SK-N-SH (cell line): ENCODE data around the gene DYNLL1. TPM values are rescaled to one million over a fixed set of nuclear protein-coding genes. Genes with fewer than 3 reads are reported as not detected.

Experiments
- CTCF ChIA-PET: fragments of 300-600, 350-600 bp; formaldehyde crosslinking; extraction: SDS; loops from one replicate; lab custom pipeline; 2021; lab: Yijun Ruan, JAX
- POLR2A ChIA-PET: fragments of 350-600 bp; sonication (Branson Sonifier 250); formaldehyde crosslinking; extraction: SDS; loops from one replicate; lab custom pipeline; 2020; ENCODE audit warnings: antibody characterized with exemption, inconsistent platforms; lab: Yijun Ruan, JAX
- DNase-seq: peaks from one replicate; pipeline ENCODE4 v3.0.0; 2012
- H2AFZ ChIP-seq: fragments of 200-600 bp; sonication (generic); 2 replicates; pipeline ENCODE4 v1.8.1; 2016; ENCODE audit warnings: antibody characterized with exemption, mild to moderate bottlenecking, low read depth
- H3F3A ChIP-seq: fragments of 200-600 bp; sonication (generic); replicated peaks from 2 replicates; pipeline ENCODE3; 2016; ENCODE audit warnings: antibody characterized with exemption, mild to moderate bottlenecking; ENCODE audit not compliant: insufficient read depth
- H3K27ac ChIP-seq, 2 experiments: fragments of 200-500 bp in 1 of 2; fragments of 200-600 bp in 1 of 2; sonication (Bioruptor generic) in 1 of 2; sonication (generic), shearing (Covaris generic) in 1 of 2; 2 replicates each; pipeline versions ENCODE4 v1.5.1 to v1.6.1; 2014 to 2016; ENCODE audit warnings: low read depth in 2 of 2, inconsistent platforms in 1 of 2, low read length in 1 of 2, mild to moderate bottlenecking in 1 of 2, mixed read lengths in 1 of 2
- H3K27me3 ChIP-seq: fragments of 200-600 bp; sonication (generic), shearing (Covaris generic); 2 replicates; pipeline ENCODE4 v1.6.1; 2016; ENCODE audit warnings: mixed run types; ENCODE audit not compliant: insufficient read depth
- H3K36me3 ChIP-seq, 2 experiments: fragments of 200-500 bp in 1 of 2; fragments of 200-600 bp in 1 of 2; sonication (Bioruptor generic) in 1 of 2; sonication (generic) in 1 of 2; replicated peaks in 1 of 2; 2 replicates each; pipeline versions ENCODE3 to v1.5.1; 2014 to 2016; ENCODE audit warnings: low read length in 1 of 2, mild to moderate bottlenecking in 1 of 2; ENCODE audit not compliant: insufficient read depth in 2 of 2, control insufficient read depth in 1 of 2
- H3K4me1 ChIP-seq, 2 experiments: fragments of 200-500 bp in 1 of 2; fragments of 200-600 bp in 1 of 2; sonication (Bioruptor generic) in 1 of 2; sonication (generic), shearing (Covaris generic) in 1 of 2; 2 replicates each; pipeline versions ENCODE4 v1.5.1 to v1.6.1; 2014 to 2016; ENCODE audit warnings: low read depth in 1 of 2, low read length in 1 of 2, mixed run types in 1 of 2; ENCODE audit not compliant: insufficient read depth in 2 of 2, control insufficient read depth in 1 of 2
- H3K4me2 ChIP-seq: fragments of 200-600 bp; sonication (generic), shearing (Covaris generic); 2 replicates; pipeline ENCODE4 v1.6.1; 2017; ENCODE audit warnings: mixed run types
- H3K4me3 ChIP-seq, 2 experiments: fragments of 200-500 bp in 1 of 2; fragments of 200-600 bp in 1 of 2; sonication (Bioruptor generic) in 1 of 2; sonication (generic), shearing (Covaris generic) in 1 of 2; 2 replicates each; pipeline versions ENCODE4 v1.5.1 to v1.8.1; 2014 to 2016; ENCODE audit warnings: low read depth in 2 of 2, inconsistent platforms in 1 of 2, low read length in 1 of 2, mild to moderate bottlenecking in 1 of 2, mixed read lengths in 1 of 2, moderate library complexity in 1 of 2
- H3K79me2 ChIP-seq: fragments of 200-600 bp; sonication (generic); 2 replicates; pipeline ENCODE4 v1.8.1; 2017; ENCODE audit warnings: mild to moderate bottlenecking; ENCODE audit not compliant: insufficient read depth
- H3K9ac ChIP-seq: fragments of 200-600 bp; sonication (generic); 2 replicates; pipeline ENCODE4 v1.6.1; 2017; ENCODE audit warnings: mixed run types
- H3K9me2 ChIP-seq: fragments of 200-600 bp; sonication (generic); 2 replicates; pipeline ENCODE4 v1.6.1; 2017; ENCODE audit warnings: mixed run types
- H3K9me3 ChIP-seq: fragments of 200-600 bp; sonication (generic); 2 replicates; pipeline ENCODE4 v1.6.1; 2017; ENCODE audit warnings: mixed run types, mild to moderate bottlenecking, moderate library complexity
- H4K20me1 ChIP-seq: fragments of 200-600 bp; sonication (generic); 2 replicates; pipeline ENCODE4 v1.6.1; 2017; ENCODE audit warnings: mild to moderate bottlenecking, mixed run types; ENCODE audit not compliant: insufficient read depth
- CHD2 ChIP-seq: fragments of 150-350 bp; IDR thresholded peaks from 2 replicates; pipeline ENCODE4 v1.6.1; 2018; ENCODE audit warnings: low read length; ENCODE audit not compliant: partially characterized antibody
- ELF1 ChIP-seq: IDR thresholded peaks from 2 replicates; pipeline ENCODE4 v1.4.0; 2012
- EZH2phosphoT487 ChIP-seq: fragments of 200-600 bp; sonication (generic); IDR thresholded peaks from 2 replicates; pipeline ENCODE4 v1.6.1; 2017; ENCODE audit warnings: low read depth, mixed run types, mild to moderate bottlenecking, antibody characterized with exemption, moderate library complexity, borderline replicate concordance
- FOSL2 ChIP-seq: IDR thresholded peaks from 2 replicates; pipeline ENCODE4 v1.4.0; 2012; ENCODE audit warnings: low read depth, mild to moderate bottlenecking, moderate library complexity, borderline replicate concordance
- FOXJ3 ChIP-seq: sonication (generic); formaldehyde crosslinking; IDR thresholded peaks from 2 replicates; pipeline ENCODE4 v1.5.1; 2020; ENCODE audit warnings: mild to moderate bottlenecking, missing genetic modification reagents
- GABPA ChIP-seq: IDR thresholded peaks from 2 replicates; pipeline ENCODE4 v1.4.0; 2012; ENCODE audit warnings: low read depth, mild to moderate bottlenecking
- GATA2 ChIP-seq: sonication (generic); formaldehyde crosslinking; IDR thresholded peaks from 2 replicates; pipeline ENCODE4 v1.5.0; 2020; ENCODE audit warnings: mild to moderate bottlenecking, missing genetic modification reagents
- IRF3 ChIP-seq: fragments of 150-350 bp; IDR thresholded peaks from 2 replicates; pipeline ENCODE4 v1.6.1; 2016; ENCODE audit warnings: mild to moderate bottlenecking, low read depth, low read length
- JUND ChIP-seq: IDR thresholded peaks from 2 replicates; pipeline ENCODE4 v1.4.0; 2012
- MXI1 ChIP-seq: IDR thresholded peaks from 2 replicates; pipeline ENCODE4 v1.6.1; 2012; ENCODE audit warnings: mild to moderate bottlenecking, low read depth, low read length, improper control_type of control experiment
- POLR2AphosphoS5 ChIP-seq: IDR thresholded peaks from 2 replicates; pipeline ENCODE4 v1.6.1; 2012; ENCODE audit warnings: low read depth, low read length
- RFX5 ChIP-seq: IDR thresholded peaks from 2 replicates; pipeline ENCODE4 v1.6.1; 2012; ENCODE audit warnings: mild to moderate bottlenecking, improper control_type of control experiment, low read length
- RXRA ChIP-seq: IDR thresholded peaks from 2 replicates; pipeline ENCODE4 v1.4.0; 2012; ENCODE audit warnings: low read depth, mild to moderate bottlenecking, borderline replicate concordance
- SIN3A ChIP-seq: IDR thresholded peaks from 2 replicates; pipeline ENCODE4 v1.6.1; 2012; ENCODE audit warnings: low read depth, mild to moderate bottlenecking, low read length, moderate library complexity, borderline replicate concordance
- TCF12 ChIP-seq: IDR thresholded peaks from 2 replicates; pipeline ENCODE4 v1.4.0; 2012
- TEAD4 ChIP-seq: IDR thresholded peaks from 2 replicates; pipeline ENCODE4 v1.4.0; 2012; ENCODE audit warnings: mild to moderate bottlenecking, borderline replicate concordance; ENCODE audit not compliant: insufficient read depth
- WGBS: methylation state at CpG from one replicate; pipeline ENCODE4 v1.1.6; 2017; ENCODE audit warnings: low lambda C conversion rate; 5-methylcytosine and 5-hydroxymethylcytosine counted together
- polyA plus RNA-seq, 3 experiments: library from polyadenylated mRNA; depleted of rRNA; stranded (reverse); fragments of >200 nt; gene quantifications; 2 replicates each; pipeline ENCODE4 v1.2.3, GENCODE V29; 2012
- TF ChIP-seq, protein P1 (sequence below): IDR thresholded peaks from 2 replicates; pipeline ENCODE4 v1.6.1; 2012; ENCODE audit warnings: mild to moderate bottlenecking, low read depth, low read length, moderate library complexity
- TF ChIP-seq, protein P2 (sequence below): IDR thresholded peaks from 2 replicates; pipeline ENCODE4; 2012
- TF ChIP-seq, protein P3 (sequence below): IDR thresholded peaks from 2 replicates; pipeline ENCODE4 v1.4.0; 2012; ENCODE audit warnings: low read depth
- TF ChIP-seq, protein P4 (sequence below): IDR thresholded peaks from 2 replicates; pipeline ENCODE4 v1.4.0; 2012; ENCODE audit warnings: low read depth, borderline replicate concordance

DYNLL1 gene
- polyA plus RNA-seq, 1 of the 3 experiments (the other 2 are of a cell fraction) = 607 TPM

DNA sequence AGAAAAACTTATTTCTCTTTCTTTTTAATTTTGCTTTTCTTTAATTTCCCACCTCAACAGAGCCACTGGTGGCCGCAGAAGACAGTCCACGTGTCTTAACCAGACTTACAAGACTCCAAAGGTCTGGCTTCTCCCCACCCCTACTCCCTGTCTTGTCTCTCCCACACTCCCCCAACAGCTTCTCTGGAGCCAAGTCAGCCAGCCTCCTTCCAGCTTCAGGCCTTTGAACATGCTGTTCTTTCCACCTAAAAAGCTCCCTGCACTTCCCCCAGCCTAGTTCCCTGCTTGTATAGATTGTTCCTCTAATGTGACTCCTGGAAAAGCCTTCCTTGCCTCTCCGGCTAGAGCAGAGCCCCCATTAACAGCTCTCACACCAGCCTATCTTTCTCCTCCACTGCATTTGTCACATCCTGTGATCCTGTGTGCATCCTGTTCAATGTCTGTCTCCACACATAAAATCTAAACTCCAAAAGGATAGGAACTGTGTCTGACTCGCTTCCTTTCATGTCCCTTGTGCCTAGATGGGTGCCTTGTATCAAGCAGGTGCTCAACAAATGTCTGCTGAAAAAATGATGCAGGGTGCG lies 7.8 kb upstream of the DYNLL1 start:
- WGBS = 75% methylated on average over 5 of the region's 5 CpGs
- H2AFZ ChIP-seq = no peak overlapping the region
- ChIA-PET POLR2A (interaction anchor here (1.3 kb wide), 1 partner anchor 9 kb away, joined by 6 read pairs; no protein-coding TSS in a partner anchor), CTCF (interaction anchor here (1.2 to 3.6 kb wide), 3 partner anchors 13 to 121 kb away, joined by 3 to 18 read pairs (median 5); partner anchors contain the start of gene SRSF9)
- no peaks in the 10 kb centered on the region for H3F3A ChIP-seq
- no peak overlapping the region for H3K4me3 ChIP-seq
- no peaks in the 10 kb centered on the region for H3K27me3 ChIP-seq
- no peak overlapping the region for H3K9ac ChIP-seq
- H3K79me2 ChIP-seq = 0 out of 2 replicates have a peak, but pooled peaks cover 4% of the 10 kb centered on the region
- H3K9me3 ChIP-seq = no peaks in the 10 kb centered on the region
- H4K20me1 ChIP-seq = no peaks in the 10 kb centered on the region
- peaks cover 0 to 11% of the 10 kb centered on the region in 2 experiments for H3K36me3 ChIP-seq
- H3K4me2 ChIP-seq = no peak overlapping the region
- no peak for TF ChIP-seq EZH2phosphoT487
- TF ChIP-seq GABPA = no peak
- H3K4me1 ChIP-seq = peaks cover 0 to 6% of the 10 kb centered on the region in 2 experiments; a peak in 1 of 4 replicates
- H3K9me2 ChIP-seq = no peaks in the 10 kb centered on the region
- H3K27ac ChIP-seq = no peak overlapping the region
- no peak for DNase-seq

- Histone ChIP-seq H3K27me3 (no peaks in the 10 kb centered on the region), H3K9me3 (no peaks in the 10 kb centered on the region), H3K4me1 (peaks cover 0 to 6% of the 10 kb centered on the region in 2 experiments; a peak in 1 of 4 replicates), H3K36me3 (peaks cover 0 to 11% of the 10 kb centered on the region in 2 experiments), H3K27ac (no peak overlapping the region), H3K9ac (no peak overlapping the region), H3K79me2 (peaks cover 5% of the 10 kb centered on the region; the same call in 1 of the 2 replicates), H3K9me2 (no peaks in the 10 kb centered on the region), H3K4me2 (no peak overlapping the region), H3K4me3 (no peak overlapping the region), H4K20me1 (no peaks in the 10 kb centered on the region), H2AFZ (no peak overlapping the region), H3F3A (no peaks in the 10 kb centered on the region)
- ChIA-PET POLR2A (no interaction called here), CTCF (interaction anchor here (0.6 to 3.6 kb wide), 4 partner anchors 14 to 59 kb away, joined by 3 to 18 read pairs (median 5); partner anchors contain the start of gene SRSF9)
- no peak for DNase-seq
- WGBS = 93% methylated on average over 3 of the region's 4 CpGs
- TF ChIP-seq MXI1 (no peak), JUND (no peak), GATA2 (CRISPR knock-in tag) (no peak), SIN3A (no peak), POLR2AphosphoS5 (no peak), TEAD4 (no peak), FOSL2 (no peak), IRF3 (no peak), ELF1 (no peak), EZH2phosphoT487 (no peak), FOXJ3 (no peak), TCF12 (no peak), RFX5 (no peak), CHD2 (no peak), RXRA (no peak)
- TF ChIP-seq, protein P1, sequence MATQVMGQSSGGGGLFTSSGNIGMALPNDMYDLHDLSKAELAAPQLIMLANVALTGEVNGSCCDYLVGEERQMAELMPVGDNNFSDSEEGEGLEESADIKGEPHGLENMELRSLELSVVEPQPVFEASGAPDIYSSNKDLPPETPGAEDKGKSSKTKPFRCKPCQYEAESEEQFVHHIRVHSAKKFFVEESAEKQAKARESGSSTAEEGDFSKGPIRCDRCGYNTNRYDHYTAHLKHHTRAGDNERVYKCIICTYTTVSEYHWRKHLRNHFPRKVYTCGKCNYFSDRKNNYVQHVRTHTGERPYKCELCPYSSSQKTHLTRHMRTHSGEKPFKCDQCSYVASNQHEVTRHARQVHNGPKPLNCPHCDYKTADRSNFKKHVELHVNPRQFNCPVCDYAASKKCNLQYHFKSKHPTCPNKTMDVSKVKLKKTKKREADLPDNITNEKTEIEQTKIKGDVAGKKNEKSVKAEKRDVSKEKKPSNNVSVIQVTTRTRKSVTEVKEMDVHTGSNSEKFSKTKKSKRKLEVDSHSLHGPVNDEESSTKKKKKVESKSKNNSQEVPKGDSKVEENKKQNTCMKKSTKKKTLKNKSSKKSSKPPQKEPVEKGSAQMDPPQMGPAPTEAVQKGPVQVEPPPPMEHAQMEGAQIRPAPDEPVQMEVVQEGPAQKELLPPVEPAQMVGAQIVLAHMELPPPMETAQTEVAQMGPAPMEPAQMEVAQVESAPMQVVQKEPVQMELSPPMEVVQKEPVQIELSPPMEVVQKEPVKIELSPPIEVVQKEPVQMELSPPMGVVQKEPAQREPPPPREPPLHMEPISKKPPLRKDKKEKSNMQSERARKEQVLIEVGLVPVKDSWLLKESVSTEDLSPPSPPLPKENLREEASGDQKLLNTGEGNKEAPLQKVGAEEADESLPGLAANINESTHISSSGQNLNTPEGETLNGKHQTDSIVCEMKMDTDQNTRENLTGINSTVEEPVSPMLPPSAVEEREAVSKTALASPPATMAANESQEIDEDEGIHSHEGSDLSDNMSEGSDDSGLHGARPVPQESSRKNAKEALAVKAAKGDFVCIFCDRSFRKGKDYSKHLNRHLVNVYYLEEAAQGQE = no peak
- TF ChIP-seq, protein P2, sequence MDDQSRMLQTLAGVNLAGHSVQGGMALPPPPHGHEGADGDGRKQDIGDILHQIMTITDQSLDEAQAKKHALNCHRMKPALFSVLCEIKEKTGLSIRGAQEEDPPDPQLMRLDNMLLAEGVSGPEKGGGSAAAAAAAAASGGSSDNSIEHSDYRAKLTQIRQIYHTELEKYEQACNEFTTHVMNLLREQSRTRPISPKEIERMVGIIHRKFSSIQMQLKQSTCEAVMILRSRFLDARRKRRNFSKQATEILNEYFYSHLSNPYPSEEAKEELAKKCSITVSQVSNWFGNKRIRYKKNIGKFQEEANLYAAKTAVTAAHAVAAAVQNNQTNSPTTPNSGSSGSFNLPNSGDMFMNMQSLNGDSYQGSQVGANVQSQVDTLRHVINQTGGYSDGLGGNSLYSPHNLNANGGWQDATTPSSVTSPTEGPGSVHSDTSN = no peak
- TF ChIP-seq, protein P3, sequence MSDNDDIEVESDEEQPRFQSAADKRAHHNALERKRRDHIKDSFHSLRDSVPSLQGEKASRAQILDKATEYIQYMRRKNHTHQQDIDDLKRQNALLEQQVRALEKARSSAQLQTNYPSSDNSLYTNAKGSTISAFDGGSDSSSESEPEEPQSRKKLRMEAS = no peak
- TF ChIP-seq, protein P4, sequence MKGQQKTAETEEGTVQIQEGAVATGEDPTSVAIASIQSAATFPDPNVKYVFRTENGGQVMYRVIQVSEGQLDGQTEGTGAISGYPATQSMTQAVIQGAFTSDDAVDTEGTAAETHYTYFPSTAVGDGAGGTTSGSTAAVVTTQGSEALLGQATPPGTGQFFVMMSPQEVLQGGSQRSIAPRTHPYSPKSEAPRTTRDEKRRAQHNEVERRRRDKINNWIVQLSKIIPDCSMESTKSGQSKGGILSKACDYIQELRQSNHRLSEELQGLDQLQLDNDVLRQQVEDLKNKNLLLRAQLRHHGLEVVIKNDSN = no peak
These were observed 6.9 kb upstream of the DYNLL1 start for GRCh38 chr12:120489018-120489417.
